Measurements from ENCODE around the gene PGS1.

DNA sequence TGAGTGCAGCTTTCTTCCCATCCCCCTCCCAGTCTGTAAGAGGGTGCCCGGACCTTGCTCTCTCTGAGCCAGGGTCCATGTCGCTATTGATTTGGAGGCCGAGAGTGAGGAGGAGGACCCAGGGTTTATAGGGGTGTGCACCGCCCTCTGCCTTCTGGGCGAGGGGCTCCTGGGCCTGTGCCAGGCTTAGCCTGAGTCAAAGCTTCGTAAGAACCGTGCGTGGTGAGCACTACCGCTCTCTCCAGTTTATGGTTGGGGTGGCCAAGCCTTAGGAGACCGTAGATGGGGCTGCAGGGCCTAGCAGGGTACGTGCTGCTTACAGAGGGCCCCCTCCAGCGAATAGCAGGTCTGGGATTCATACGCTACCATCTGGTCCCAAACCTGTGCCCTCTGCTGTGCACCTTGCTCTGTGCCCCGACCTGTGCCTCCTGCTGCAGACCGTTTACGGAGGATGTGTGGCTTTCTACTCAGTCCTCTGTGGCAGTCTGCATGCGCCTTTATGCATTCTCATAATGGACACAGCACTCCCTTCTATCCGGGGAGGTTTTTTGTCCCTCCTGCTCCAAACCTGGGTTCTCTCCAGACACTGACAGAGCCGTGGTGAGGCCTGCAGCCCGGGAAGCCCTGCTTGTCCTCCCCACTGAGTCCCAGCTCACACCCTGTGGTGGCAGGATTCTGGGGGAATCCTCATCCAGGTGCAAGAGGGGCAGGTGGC lies 54.7 kb downstream of the PGS1 start:
- TF ChIP-seq, protein P1, sequence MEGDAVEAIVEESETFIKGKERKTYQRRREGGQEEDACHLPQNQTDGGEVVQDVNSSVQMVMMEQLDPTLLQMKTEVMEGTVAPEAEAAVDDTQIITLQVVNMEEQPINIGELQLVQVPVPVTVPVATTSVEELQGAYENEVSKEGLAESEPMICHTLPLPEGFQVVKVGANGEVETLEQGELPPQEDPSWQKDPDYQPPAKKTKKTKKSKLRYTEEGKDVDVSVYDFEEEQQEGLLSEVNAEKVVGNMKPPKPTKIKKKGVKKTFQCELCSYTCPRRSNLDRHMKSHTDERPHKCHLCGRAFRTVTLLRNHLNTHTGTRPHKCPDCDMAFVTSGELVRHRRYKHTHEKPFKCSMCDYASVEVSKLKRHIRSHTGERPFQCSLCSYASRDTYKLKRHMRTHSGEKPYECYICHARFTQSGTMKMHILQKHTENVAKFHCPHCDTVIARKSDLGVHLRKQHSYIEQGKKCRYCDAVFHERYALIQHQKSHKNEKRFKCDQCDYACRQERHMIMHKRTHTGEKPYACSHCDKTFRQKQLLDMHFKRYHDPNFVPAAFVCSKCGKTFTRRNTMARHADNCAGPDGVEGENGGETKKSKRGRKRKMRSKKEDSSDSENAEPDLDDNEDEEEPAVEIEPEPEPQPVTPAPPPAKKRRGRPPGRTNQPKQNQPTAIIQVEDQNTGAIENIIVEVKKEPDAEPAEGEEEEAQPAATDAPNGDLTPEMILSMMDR (IDR thresholded peaks at IDR 0.05), result no peak
- TF ChIP-seq EP300 (IDR thresholded peaks at IDR 0.05) (no peak), POLR2A (IDR thresholded peaks at IDR 0.05) (no peak)
